HCT116 (cell line): ENCODE data around the gene MEIOC.

ENCODE experiments used
- ATF3 ChIP-seq: IDR thresholded peaks from 2 replicates; pipeline ENCODE4 v1.6.1; 2012
- CBX3 ChIP-seq: IDR thresholded peaks from 2 replicates; pipeline ENCODE4 v1.6.1; 2012; ENCODE audit warnings: low read depth
- CTCF ChIP-seq, 3 experiments: fragments of 200-600 bp in 1 of 3; sonication (generic) in 1 of 3; IDR thresholded peaks in 2 of 3; conservative IDR thresholded peaks in 1 of 3; 2 replicates each; pipeline ENCODE4 v1.5.1; 2012 to 2017; ENCODE audit warnings: low read depth in 2 of 3, low read length in 2 of 3, antibody characterized with exemption in 1 of 3, borderline replicate concordance in 1 of 3, control low read depth in 1 of 3, mild to moderate bottlenecking in 1 of 3, mixed read lengths in 1 of 3, mixed run types in 1 of 3, moderate library complexity in 1 of 3; ENCODE audit not compliant: insufficient read depth in 1 of 3
- EZH2 ChIP-seq: fragments of 200-600 bp; sonication (generic); IDR thresholded peaks from 2 replicates; pipeline ENCODE4 v1.6.1; 2017; ENCODE audit warnings: antibody characterized with exemption, mixed run types
- FOSL1 ChIP-seq: IDR thresholded peaks from 2 replicates; pipeline ENCODE4 v1.6.1; 2012; ENCODE audit warnings: low read depth
- JUND ChIP-seq: IDR thresholded peaks from 2 replicates; pipeline ENCODE4 v1.6.1; 2012
- MAX ChIP-seq: IDR thresholded peaks from 2 replicates; pipeline ENCODE4 v1.6.1; 2012
- POLR2A ChIP-seq: IDR thresholded peaks from 2 replicates; pipeline ENCODE4 v1.7.0; 2011; ENCODE audit warnings: borderline replicate concordance; ENCODE audit not compliant: insufficient read depth, insufficient read length; ENCODE audit errors: extremely low read depth
- POLR2AphosphoS5 ChIP-seq: IDR thresholded peaks from 2 replicates; pipeline ENCODE4 v1.6.1; 2011; ENCODE audit warnings: mild to moderate bottlenecking, low read depth, low read length, moderate library complexity
- RAD21 ChIP-seq: IDR thresholded peaks from 2 replicates; pipeline ENCODE4 v1.6.1; 2012; ENCODE audit warnings: low read depth, mild to moderate bottlenecking
- SP1 ChIP-seq: IDR thresholded peaks from 2 replicates; pipeline ENCODE4 v1.6.1; 2012; ENCODE audit warnings: low read depth
- YY1 ChIP-seq: IDR thresholded peaks from 2 replicates; pipeline ENCODE4 v1.6.1; 2011; ENCODE audit warnings: low read length, low read depth, moderate library complexity, mild to moderate bottlenecking; ENCODE audit not compliant: insufficient replicate concordance; ENCODE audit errors: extremely low read depth
- ZBTB33 ChIP-seq: IDR thresholded peaks from 2 replicates; pipeline ENCODE4 v1.6.1; 2011; ENCODE audit warnings: mild to moderate bottlenecking, low read length, moderate library complexity; ENCODE audit not compliant: insufficient replicate concordance; ENCODE audit errors: extremely low read depth

- no peak for TF ChIP-seq MAX
- TF ChIP-seq EZH2 = no peak
- TF ChIP-seq ATF3 = no peak
- no peak for TF ChIP-seq SP1
- no peak for TF ChIP-seq FOSL1
- no peak for TF ChIP-seq POLR2A
- TF ChIP-seq YY1 = no peak
- no peak for TF ChIP-seq CTCF (IDR thresholded peaks at IDR 0.05 in 2 of 3, conservative IDR thresholded peaks at IDR 0.05 in 1 of 3; ENCODE audit: borderline replicate concordance in 1 of 3, insufficient read depth in 1 of 3, low read depth in 2 of 3, low read length in 2 of 3)
- TF ChIP-seq JUND = no peak
- no peak for TF ChIP-seq ZBTB33
- TF ChIP-seq POLR2AphosphoS5 = no peak
- TF ChIP-seq CBX3 = no peak
- no peak for TF ChIP-seq RAD21
These were observed 25.6 kb upstream of the MEIOC start for GRCh38 chr17:44630703-44631102.
